ENCODE measurements around the gene APOL2. TPM values are rescaled to one million over a fixed set of nuclear protein-coding genes. Genes with fewer than 3 reads are reported as not detected.
"Not testable (repeated sequence)": the region's sequence is repeated elsewhere in the genome, so short reads cannot be mapped to it uniquely, and the experiment has no call there.

Gene APOL2
- polyA plus RNA-seq, 1 experiment: 27.8 TPM

DNA sequence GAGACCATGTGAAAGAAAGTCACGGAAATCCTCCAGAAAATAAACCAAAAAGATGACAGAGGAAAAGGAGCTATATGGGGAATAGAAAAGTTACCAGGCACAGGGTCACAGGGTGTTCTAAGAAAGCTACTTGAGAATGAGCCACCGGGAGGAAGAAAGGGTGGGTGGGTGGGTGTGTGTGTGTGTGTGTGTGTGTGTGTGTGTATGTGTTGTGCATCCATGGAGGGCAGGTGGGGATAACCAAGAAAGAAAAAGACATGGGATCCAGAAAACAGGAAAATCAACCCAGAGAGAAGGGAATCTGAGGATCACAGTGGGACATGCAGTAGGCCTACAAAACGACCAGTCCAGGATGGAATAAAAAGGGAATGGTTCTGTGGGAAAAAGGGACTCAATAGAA, 3.7 kb downstream of the APOL2 start:
- CTCF ChIA-PET: interaction anchor here (0.6 to 1.2 kb wide), 2 partner anchors 50 to 54 kb away, joined by 3 to 4 read pairs; no protein-coding TSS in a partner anchor
- DNase-seq (ENCODE audit: low read depth): no peak
- TF ChIP-seq, protein P1, sequence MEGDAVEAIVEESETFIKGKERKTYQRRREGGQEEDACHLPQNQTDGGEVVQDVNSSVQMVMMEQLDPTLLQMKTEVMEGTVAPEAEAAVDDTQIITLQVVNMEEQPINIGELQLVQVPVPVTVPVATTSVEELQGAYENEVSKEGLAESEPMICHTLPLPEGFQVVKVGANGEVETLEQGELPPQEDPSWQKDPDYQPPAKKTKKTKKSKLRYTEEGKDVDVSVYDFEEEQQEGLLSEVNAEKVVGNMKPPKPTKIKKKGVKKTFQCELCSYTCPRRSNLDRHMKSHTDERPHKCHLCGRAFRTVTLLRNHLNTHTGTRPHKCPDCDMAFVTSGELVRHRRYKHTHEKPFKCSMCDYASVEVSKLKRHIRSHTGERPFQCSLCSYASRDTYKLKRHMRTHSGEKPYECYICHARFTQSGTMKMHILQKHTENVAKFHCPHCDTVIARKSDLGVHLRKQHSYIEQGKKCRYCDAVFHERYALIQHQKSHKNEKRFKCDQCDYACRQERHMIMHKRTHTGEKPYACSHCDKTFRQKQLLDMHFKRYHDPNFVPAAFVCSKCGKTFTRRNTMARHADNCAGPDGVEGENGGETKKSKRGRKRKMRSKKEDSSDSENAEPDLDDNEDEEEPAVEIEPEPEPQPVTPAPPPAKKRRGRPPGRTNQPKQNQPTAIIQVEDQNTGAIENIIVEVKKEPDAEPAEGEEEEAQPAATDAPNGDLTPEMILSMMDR (IDR thresholded peaks at IDR 0.05; ENCODE audit: insufficient read depth, low read depth, low read length): no peak
- H3K27me3 ChIP-seq (ENCODE audit: control insufficient read depth, insufficient read depth, low read length): no peaks in the 10 kb centered on the region
- no peak overlapping the region for H3K4me3 ChIP-seq (ENCODE audit: low read depth, low read length)
- peaks cover 16% of the 10 kb centered on the region for H3K36me3 ChIP-seq (ENCODE audit: control insufficient read depth, insufficient read depth, low read length)
- POLR2A ChIA-PET: no interaction called here

DNA sequence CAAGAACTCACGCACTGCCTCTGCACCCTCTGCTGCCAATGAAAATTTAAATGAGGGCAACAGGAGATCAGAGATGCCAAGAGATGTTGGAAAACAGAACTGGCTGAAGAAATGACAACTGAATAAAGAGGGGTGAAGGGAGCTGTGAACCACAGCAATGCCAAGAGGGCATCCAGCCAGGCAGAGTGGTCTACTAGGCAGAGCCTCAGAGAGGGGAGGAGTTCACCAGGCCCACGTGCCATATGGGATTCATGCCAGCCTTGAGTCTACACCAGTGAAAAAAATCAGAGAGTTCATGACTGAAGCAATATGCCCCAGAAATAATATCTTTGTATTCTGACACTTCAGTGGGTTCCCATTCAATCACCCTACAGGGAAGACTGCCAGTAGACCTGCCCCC, 4.4 kb downstream of the APOL2 start:
- CTCF ChIA-PET: no interaction called here
- TF ChIP-seq, protein P1 (IDR thresholded peaks at IDR 0.05; ENCODE audit: insufficient read depth, low read depth, low read length): no peak
- Histone ChIP-seq H3K36me3 (ENCODE audit: control insufficient read depth, insufficient read depth, low read length) (peaks cover 19% of the 10 kb centered on the region), H3K4me3 (ENCODE audit: low read depth, low read length) (no peak overlapping the region), H3K27me3 (ENCODE audit: control insufficient read depth, insufficient read depth, low read length) (no peaks in the 10 kb centered on the region)
- DNase-seq (ENCODE audit: low read depth): no peak
- POLR2A ChIA-PET: no interaction called here

DNA sequence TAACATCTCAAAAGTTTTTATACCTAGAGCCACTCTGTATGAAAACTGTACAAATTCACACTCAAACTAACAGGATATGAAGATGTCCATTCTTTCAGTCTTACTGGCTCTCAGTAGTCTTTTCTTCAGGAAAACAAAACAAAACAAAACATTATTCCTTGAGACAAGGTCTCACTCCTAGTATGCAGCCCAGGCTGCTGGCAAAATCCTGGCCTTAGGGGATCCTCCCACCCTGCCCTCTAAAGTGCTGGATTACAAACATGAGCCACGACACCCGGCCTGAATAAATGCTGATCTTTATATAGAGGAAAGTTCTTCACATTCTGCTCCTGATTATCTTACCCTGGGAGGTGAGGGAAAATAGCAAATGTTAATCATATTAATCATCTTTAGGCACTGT, 5.1 kb downstream of the APOL2 start:
- peaks cover 20% of the 10 kb centered on the region for H3K36me3 ChIP-seq (ENCODE audit: control insufficient read depth, insufficient read depth, low read length)
- H3K27me3 ChIP-seq (ENCODE audit: control insufficient read depth, insufficient read depth, low read length): no peaks in the 10 kb centered on the region
- POLR2A ChIA-PET: no interaction called here
- no peak for DNase-seq (ENCODE audit: low read depth)
- TF ChIP-seq, protein P1 (IDR thresholded peaks at IDR 0.05; ENCODE audit: insufficient read depth, low read depth, low read length): no peak
- H3K4me3 ChIP-seq (ENCODE audit: low read depth, low read length): no peak overlapping the region
- CTCF ChIA-PET: no interaction called here

- CTCF ChIA-PET: no interaction called here
- POLR2A ChIA-PET: no interaction called here
- TF ChIP-seq, protein P1 (IDR thresholded peaks at IDR 0.05; ENCODE audit: insufficient read depth, low read depth, low read length): no peak
Observed at GRCh38 chr22:36233796-36234195, 5.5 kb downstream of the APOL2 start.

DNA sequence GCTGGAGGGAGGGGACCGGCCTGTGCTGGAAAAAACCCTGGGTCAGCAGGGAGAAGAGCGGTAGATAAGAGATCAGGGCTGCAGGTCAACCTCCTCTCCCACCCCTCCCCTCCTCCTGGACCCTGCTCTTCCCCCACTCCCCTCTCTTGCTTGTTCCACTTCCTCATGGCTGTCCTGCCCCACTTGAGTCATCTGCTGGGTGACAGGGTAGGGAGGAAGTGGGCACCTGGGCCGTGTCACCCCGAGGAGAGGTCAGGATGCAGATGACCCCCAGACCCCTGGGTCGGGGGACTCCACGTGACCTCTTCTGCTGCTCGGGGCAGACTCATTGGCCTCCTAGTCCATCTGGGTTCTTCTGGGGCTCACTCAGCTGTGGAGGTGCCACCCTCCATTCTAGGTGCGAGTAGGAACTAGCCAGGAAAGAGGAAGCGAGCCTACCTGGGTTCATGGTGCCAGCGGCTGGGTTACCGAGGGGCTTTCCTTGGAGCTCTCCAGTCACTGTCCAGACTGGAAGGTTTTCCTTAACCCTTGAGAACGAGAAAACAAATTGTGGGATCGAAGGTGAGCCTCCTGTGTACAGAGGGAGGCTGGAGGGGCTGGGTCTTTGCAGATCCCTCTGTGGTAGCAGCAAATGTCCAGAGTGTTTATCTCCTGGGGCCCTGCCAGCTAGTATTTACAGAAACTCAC, 6.5 kb downstream of the APOL2 start:
- H3K27me3 ChIP-seq (ENCODE audit: control insufficient read depth, insufficient read depth, low read length): no peaks in the 10 kb centered on the region
- ChIA-PET POLR2A (no interaction called here), CTCF (no interaction called here)
- DNase-seq (ENCODE audit: low read depth): no peak
- no peak overlapping the region for H3K4me3 ChIP-seq (ENCODE audit: low read depth, low read length)
- TF ChIP-seq, protein P1 (IDR thresholded peaks at IDR 0.05; ENCODE audit: insufficient read depth, low read depth, low read length): no peak
- peaks cover 24% of the 10 kb centered on the region for H3K36me3 ChIP-seq (ENCODE audit: control insufficient read depth, insufficient read depth, low read length)

More at GRCh38 chr22:36233796-36234195, 5.5 kb downstream of the APOL2 start:
- Histone ChIP-seq H3K36me3 (ENCODE audit: control insufficient read depth, insufficient read depth, low read length) (peaks cover 23% of the 10 kb centered on the region), H3K4me3 (ENCODE audit: low read depth, low read length) (no peak overlapping the region), H3K27me3 (ENCODE audit: control insufficient read depth, insufficient read depth, low read length) (no peaks in the 10 kb centered on the region)
- DNase-seq (ENCODE audit: low read depth): no peak

DNA sequence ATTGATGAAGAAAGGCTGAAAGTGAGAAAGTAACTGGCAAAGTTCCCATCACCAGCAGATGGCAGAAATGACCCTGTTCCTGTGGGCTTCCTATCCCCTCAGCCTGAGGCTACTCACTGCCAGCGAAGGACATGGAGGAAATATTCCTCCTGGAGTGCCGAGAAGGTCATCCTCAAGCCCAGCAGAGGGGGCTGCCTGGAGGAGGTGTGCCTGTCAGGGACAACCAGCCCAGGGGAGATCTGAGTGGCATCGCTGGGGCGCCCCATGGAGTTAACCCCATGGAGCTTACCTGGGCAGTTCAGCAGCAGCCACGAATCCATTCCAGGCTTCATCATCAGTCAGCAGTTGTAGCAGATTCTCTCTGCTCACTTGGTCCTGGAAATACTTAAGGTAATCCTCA, 8.3 kb downstream of the APOL2 start:
- H3K4me3 ChIP-seq (ENCODE audit: low read depth, low read length); CTCF ChIA-PET; DNase-seq (ENCODE audit: low read depth); POLR2A ChIA-PET; H3K27me3 ChIP-seq (ENCODE audit: control insufficient read depth, insufficient read depth, low read length): not testable (repeated sequence)
- H3K36me3 ChIP-seq (ENCODE audit: control insufficient read depth, insufficient read depth, low read length): peaks cover 28% of the 10 kb centered on the region

DNA sequence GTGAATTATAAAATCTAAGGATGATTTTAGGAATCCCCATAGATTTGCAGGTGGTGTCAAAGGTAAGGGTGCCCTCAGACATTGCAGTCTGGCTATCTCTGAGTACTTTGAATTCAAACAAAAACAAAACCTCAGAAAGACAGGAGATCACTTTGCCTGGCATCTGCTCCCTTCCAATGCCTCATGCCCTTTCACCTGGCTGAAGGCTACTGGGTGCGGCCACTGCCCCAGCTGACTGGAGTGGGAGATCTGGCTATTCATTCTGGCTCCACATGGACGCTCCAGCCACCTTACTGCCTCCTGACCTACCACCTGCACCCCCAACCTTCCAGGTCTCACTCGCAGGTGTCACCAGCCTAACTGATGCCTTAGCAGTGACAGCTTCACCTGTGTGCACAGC, 9.7 kb downstream of the APOL2 start:
- peaks cover 28% of the 10 kb centered on the region for H3K36me3 ChIP-seq (ENCODE audit: control insufficient read depth, insufficient read depth, low read length)
- H3K4me3 ChIP-seq (ENCODE audit: low read depth, low read length); POLR2A ChIA-PET; DNase-seq (ENCODE audit: low read depth); H3K27me3 ChIP-seq (ENCODE audit: control insufficient read depth, insufficient read depth, low read length): not testable (repeated sequence)
- CTCF ChIA-PET: interaction anchor here (2.9 kb wide), 1 partner anchor 10 kb away, joined by 8 read pairs; the partner anchor contains the start of gene APOL2
